Mammary epithelial cell (primary cell): ENCODE data around the gene ARPC1A.

ENCODE experiments used
- CTCF ChIP-seq, 2 donors: IDR thresholded peaks in 1 of 2; conservative IDR thresholded peaks in 1 of 2; 2 replicates each; pipeline ENCODE4 v1.5.1; 2011 to 2012; ENCODE audit warnings: inconsistent platforms in 2 of 2, low read length in 2 of 2, mild to moderate bottlenecking in 2 of 2, control low read depth in 1 of 2, low read depth in 1 of 2; ENCODE audit not compliant: insufficient read depth in 1 of 2; ENCODE audit errors: extremely low read depth in 1 of 2
- EZH2 ChIP-seq: IDR thresholded peaks from 2 replicates; pipeline ENCODE4 v1.6.1; 2012; ENCODE audit warnings: low read length, inconsistent platforms, borderline replicate concordance

GRCh38 chr7:99408379-99409191, 82.9 kb downstream of the ARPC1A start, which contains the start of the genes BUD31 and PDAP1:
- TF ChIP-seq CTCF (conservative IDR thresholded peaks at IDR 0.05 in 1 of 2, IDR thresholded peaks at IDR 0.05 in 1 of 2; ENCODE audit: extremely low read depth in 1 of 2, insufficient read depth in 1 of 2, low read depth in 1 of 2, low read length in 2 of 2) (peak in 1 of 2 donors; percentile 10), EZH2 (no peak)
